HepG2 (cell line): ENCODE measurements around the gene LSM2. TPM values are rescaled to one million over a fixed set of nuclear protein-coding genes. Genes with fewer than 3 reads are reported as not detected.

ENCODE experiments used
- ATAC-seq: fragments of 200-7000 bp; cut with Tn5 transposase; 3 replicates; pipeline ENCODE4 v1.9.1; 2020; ENCODE audit warnings: mild to moderate bottlenecking, moderate library complexity
- BruUV-seq: library from RNA; stranded (reverse); fragments of 400-500 nt; replicated peaks from 2 replicates; lab custom pipeline; 2021; lab: Mats Ljungman, UMichigan
- CTCF ChIA-PET: fragments of 300-600 bp; formaldehyde crosslinking; extraction: SDS; loops from one replicate; lab custom pipeline; 2021; ENCODE audit warnings: low total read pairs, inconsistent platforms, low intra/inter-chr PET ratio; lab: Yijun Ruan, JAX
- POLR2A ChIA-PET: fragments of 350-600 bp; sonication (Branson Sonifier 250); formaldehyde crosslinking; loops from one replicate; lab custom pipeline; 2020; ENCODE audit warnings: antibody characterized with exemption, inconsistent platforms; lab: Yijun Ruan, JAX
- DNase-seq: peaks from one replicate; pipeline ENCODE4 v3.0.0-alpha.2; 2015; ENCODE audit warnings: low spot score
- FAIRE-seq: peaks from 3 replicates; lab custom pipeline; 2011; peaks lifted over from hg19 to GRCh38; lab: Jason Lieb, UNC
- H2AFZ ChIP-seq: one replicate; pipeline ENCODE4 v1.6.1; 2011; ENCODE audit warnings: low read length, inconsistent platforms
- H3K27ac ChIP-seq: fragments of 300-600 bp; 3 replicates; pipeline ENCODE4 v1.8.0; 2011; ENCODE audit warnings: mixed run types, mild to moderate bottlenecking, mixed read lengths, low read length, inconsistent platforms; ENCODE audit not compliant: insufficient read depth; ENCODE audit errors: extremely low read length
- H3K27me3 ChIP-seq, 2 experiments: fragments of 200-600 bp in 1 of 2; 2 replicates in 1 of 2; 3 replicates in 1 of 2; pipeline versions ENCODE4 v1.6.0 to v1.8.0; 2011; ENCODE audit warnings: low read length in 2 of 2, mild to moderate bottlenecking in 2 of 2, moderate library complexity in 2 of 2, inconsistent platforms in 1 of 2; ENCODE audit not compliant: insufficient read depth in 2 of 2, control insufficient read depth in 1 of 2
- H3K36me3 ChIP-seq, 2 experiments: fragments of 200-600 bp in 1 of 2; replicated peaks in 1 of 2; 2 replicates in 1 of 2; 3 replicates in 1 of 2; pipeline versions ENCODE4 v1.5.1 to v1.8.0; 2011; ENCODE audit warnings: low read length in 2 of 2, inconsistent platforms in 1 of 2; ENCODE audit not compliant: insufficient read depth in 2 of 2, control insufficient read depth in 1 of 2
- H3K4me1 ChIP-seq: 2 replicates; pipeline ENCODE4 v1.5.1; 2012; ENCODE audit warnings: low read length, inconsistent platforms; ENCODE audit not compliant: insufficient read depth
- H3K4me2 ChIP-seq: 2 replicates; pipeline ENCODE4 v1.6.0; 2011; ENCODE audit warnings: low read depth, low read length, inconsistent platforms
- H3K4me3 ChIP-seq, 3 experiments: fragments of 200-600 bp in 1 of 3; sonication (generic), shearing (Covaris generic) in 1 of 3; replicated peaks in 1 of 3; 2 replicates each; pipeline ENCODE4 v1.5.1; 2011 to 2016; ENCODE audit warnings: low read length in 3 of 3, inconsistent platforms in 2 of 3, low read depth in 2 of 3, mild to moderate bottlenecking in 2 of 3, control low read depth in 1 of 3, mixed read lengths in 1 of 3; ENCODE audit not compliant: insufficient read depth in 1 of 3
- H3K79me2 ChIP-seq: one replicate; pipeline ENCODE4 v1.6.1; 2011; ENCODE audit warnings: low read length, inconsistent platforms; ENCODE audit not compliant: insufficient read depth
- H3K9ac ChIP-seq: 2 replicates; pipeline ENCODE4 v1.6.0; 2011; ENCODE audit warnings: mild to moderate bottlenecking, low read depth, low read length, inconsistent platforms; ENCODE audit not compliant: insufficient read depth
- H3K9me3 ChIP-seq: 2 replicates; pipeline ENCODE4 v1.5.1; 2012; ENCODE audit warnings: mild to moderate bottlenecking, low read length
- H4K20me1 ChIP-seq: 2 replicates; pipeline ENCODE4 v1.6.0; 2011; ENCODE audit warnings: inconsistent platforms, mild to moderate bottlenecking, low read length, moderate library complexity; ENCODE audit not compliant: insufficient read depth
- AGO1 ChIP-seq: fragments of 200-400 bp; formaldehyde crosslinking; IDR thresholded peaks from 2 replicates; pipeline ENCODE4 v1.6.1; 2017; ENCODE audit warnings: mild to moderate bottlenecking, low read depth, low read length, moderate library complexity; ENCODE audit not compliant: poor library complexity, severe bottlenecking
- BORCS8-MEF2B ChIP-seq: sonication (generic); formaldehyde crosslinking; IDR thresholded peaks from 2 replicates; pipeline ENCODE4 v1.8.0; 2022; ENCODE audit warnings: mild to moderate bottlenecking, missing genetic modification reagents
- DNMT3B ChIP-seq: conservative IDR thresholded peaks from 2 replicates; pipeline ENCODE4 v1.6.1; 2016; ENCODE audit warnings: missing biosample characterization, control low read depth
- GFI1 ChIP-seq: sonication (generic); formaldehyde crosslinking; IDR thresholded peaks from 2 replicates; pipeline ENCODE4 v1.5.0; 2020; ENCODE audit warnings: missing genetic modification reagents, mild to moderate bottlenecking, borderline replicate concordance
- HDAC2 ChIP-seq: sonication (generic); formaldehyde crosslinking; IDR thresholded peaks from 2 replicates; pipeline ENCODE4 v1.4.0; 2020; ENCODE audit warnings: missing genetic modification reagents
- MEF2D ChIP-seq: sonication (generic); formaldehyde crosslinking; IDR thresholded peaks from 2 replicates; pipeline ENCODE4 v1.5.1; 2020; ENCODE audit warnings: mild to moderate bottlenecking, missing genetic modification reagents
- NFE2L1 ChIP-seq: sonication (generic); formaldehyde crosslinking; IDR thresholded peaks from 2 replicates; pipeline ENCODE4 v1.4.0; 2020; ENCODE audit warnings: missing genetic modification reagents, mild to moderate bottlenecking, borderline replicate concordance
- NKX3-1 ChIP-seq: sonication (generic); formaldehyde crosslinking; IDR thresholded peaks from 2 replicates; pipeline ENCODE4 v1.5.0; 2020; ENCODE audit warnings: missing genetic modification reagents
- ONECUT2 ChIP-seq: sonication (generic); formaldehyde crosslinking; IDR thresholded peaks from 2 replicates; pipeline ENCODE4 v1.4.0; 2020; ENCODE audit warnings: missing genetic modification reagents
- PBX2 ChIP-seq: IDR thresholded peaks from 2 replicates; pipeline ENCODE4 v1.6.1; 2016; ENCODE audit warnings: control low read depth
- POLR2G ChIP-seq: fragments of 200-400 bp; formaldehyde crosslinking; IDR thresholded peaks from 2 replicates; pipeline ENCODE4 v1.6.1; 2018; ENCODE audit warnings: mild to moderate bottlenecking, low read depth, low read length, moderate library complexity
- RBAK ChIP-seq: sonication (generic); formaldehyde crosslinking; IDR thresholded peaks from 2 replicates; pipeline ENCODE4 v1.5.1; 2020; ENCODE audit warnings: mild to moderate bottlenecking, missing genetic modification reagents
- SMYD3 ChIP-seq: sonication (generic); formaldehyde crosslinking; IDR thresholded peaks from 2 replicates; pipeline ENCODE4 v1.8.1; 2023; ENCODE audit warnings: mild to moderate bottlenecking, missing genetic modification reagents
- SPEN ChIP-seq: sonication (generic); formaldehyde crosslinking; IDR thresholded peaks from 2 replicates; pipeline ENCODE4 v1.5.1; 2020; ENCODE audit warnings: low read depth, mild to moderate bottlenecking, missing genetic modification reagents
- TGIF2 ChIP-seq: IDR thresholded peaks from 2 replicates; pipeline ENCODE4 v1.6.1; 2016; ENCODE audit warnings: control low read depth, missing compliant biosample characterization
- ZNF263 ChIP-seq: sonication (generic); formaldehyde crosslinking; IDR thresholded peaks from 2 replicates; pipeline ENCODE4 v1.4.0; 2020; ENCODE audit warnings: missing genetic modification reagents
- ZNF296 ChIP-seq: sonication (generic); formaldehyde crosslinking; conservative IDR thresholded peaks from 2 replicates; pipeline ENCODE4 v1.5.0; 2020; ENCODE audit warnings: mild to moderate bottlenecking, missing genetic modification reagents
- ZNF430 ChIP-seq: sonication (generic); formaldehyde crosslinking; IDR thresholded peaks from 2 replicates; pipeline ENCODE4 v1.9.0; 2021; ENCODE audit warnings: mild to moderate bottlenecking, missing genetic modification reagents
- ZNF605 ChIP-seq: sonication (generic); formaldehyde crosslinking; IDR thresholded peaks from 2 replicates; pipeline ENCODE4 v1.8.0; 2022; ENCODE audit warnings: mild to moderate bottlenecking, missing genetic modification reagents
- WGBS: methylation state at CpG from one replicate; pipeline ENCODE4 v1.1.6; 2017; ENCODE audit warnings: low lambda C conversion rate; 5-methylcytosine and 5-hydroxymethylcytosine counted together
- in situ Hi-C: cut with HindIII; loops from 2 replicates; pipeline ENCODE4 v1.10.0; 2017; ENCODE audit warnings: low pct_unique_long_range_greater_than_20kb; ENCODE audit not compliant: extremely low pct_ligation_motif_present
- intact Hi-C: fragments of 100-400 bp; cut with micrococcal nuclease; formaldehyde crosslinking; loops from one replicate; pipeline ENCODE4 v1.10.0; 2022; ENCODE audit not compliant: unreplicated experiment
- polyA plus RNA-seq, 8 experiments: library from polyadenylated mRNA; depleted of rRNA in 3 of 8; stranded (reverse) in 7 of 8; unstranded in 1 of 8; fragments of >200 nt; fragmentation: Illumina TruSeq in 4 of 8; extraction: Trizol in 4 of 8; gene quantifications; 2 replicates each; pipeline versions ENCODE4 v1.2.1 to v1.2.3, GENCODE V29; 2011 to 2016; ENCODE audit warnings: low read depth in 4 of 8, missing spikeins in 1 of 8, mixed read lengths in 1 of 8; ENCODE audit not compliant: insufficient read depth in 1 of 8
- total RNA-seq, 5 experiments: library from RNA; depleted of rRNA; stranded (reverse); fragments of >200 nt; fragmentation: Illumina TruSeq; extraction: Trizol; gene quantifications; 2 replicates each; pipeline ENCODE4 v1.2.3, GENCODE V29; 2016; ENCODE audit warnings: low read depth in 1 of 5
- TF ChIP-seq, protein P1 (sequence below): sonication (generic); formaldehyde crosslinking; IDR thresholded peaks from 2 replicates; pipeline ENCODE4 v1.5.0; 2020; ENCODE audit warnings: mild to moderate bottlenecking, missing genetic modification reagents, moderate library complexity

Gene LSM2
- total and polyA plus RNA-seq, 2 of the 13 experiments (the other 11 are each of a cell fraction or from before 2014, with no cell fraction given) = 69.4 to 90.5 TPM

DNA sequence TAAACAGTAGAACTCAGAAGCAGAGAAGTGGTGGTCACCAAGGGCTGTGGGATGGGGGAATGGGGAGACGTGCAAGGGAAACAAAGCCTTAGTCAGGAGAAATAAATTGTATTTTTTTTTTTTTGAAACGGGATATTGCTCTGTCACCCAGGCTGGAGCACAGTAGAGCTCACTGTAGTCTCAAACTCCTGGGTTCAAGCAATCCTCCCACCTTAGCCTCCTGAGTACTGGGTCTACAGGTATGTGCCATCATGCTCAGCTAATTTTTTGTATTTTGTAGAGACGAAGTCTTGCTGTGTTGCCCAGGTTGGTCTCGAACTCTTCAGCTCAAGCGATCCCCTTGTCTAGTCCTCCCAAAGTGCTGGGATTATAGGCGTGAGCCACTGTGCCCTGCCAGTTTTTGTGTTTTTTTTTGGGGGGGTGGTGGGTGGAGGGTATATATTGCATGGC lies 24.1 kb upstream of the LSM2 start:
- H3K9me3 ChIP-seq = no peaks in the 10 kb centered on the region
- no TSS peak for BruUV-seq
- POLR2A ChIA-PET = interaction anchor here (0.7 to 15.7 kb wide), 28 partner anchors 8 to 187 kb away, joined by 3 to 264 read pairs (median 6); partner anchors contain the start of genes BAG6, CFB, CLIC1 and DDAH2
- peak overlapping the region; percentile 94 for H3K4me2 ChIP-seq
- intact Hi-C loops = loop anchor here (1.0 to 10.0 kb wide), 6 partner anchors 36 to 164 kb away; partner anchors contain the start of genes CSNK2B, EHMT2, LY6G5B and NELFE
- ATAC-seq (no peak), FAIRE-seq (no peak), DNase-seq (no peak)
- peaks cover 47% of the 10 kb centered on the region for H3K79me2 ChIP-seq
- peaks cover 0 to 2% of the 10 kb centered on the region in 2 experiments; a peak in 1 of 5 replicates for H3K27me3 ChIP-seq
- H3K36me3 ChIP-seq = no peaks in the 10 kb centered on the region
- peaks cover 6% of the 10 kb centered on the region for H4K20me1 ChIP-seq
- H3K9ac ChIP-seq = peak overlapping the region; percentile 81
- no peak overlapping the region for H2AFZ ChIP-seq
- CTCF ChIA-PET = interaction anchor here (1.2 to 2.2 kb wide), 3 partner anchors 33 to 58 kb away, joined by 3 to 16 read pairs (median 10); no protein-coding TSS in a partner anchor
- peak overlapping the region; percentile 80 to 99 (median 97) for H3K4me3 ChIP-seq
- peak overlapping the region; percentile 68 for H3K27ac ChIP-seq
- 36% methylated on average over 6 of the region's 6 CpGs for WGBS
- H3K4me1 ChIP-seq = peaks cover 34% of the 10 kb centered on the region
- in situ Hi-C loops = loop anchor here (5.0 kb wide), 1 partner anchor 59 kb away; no protein-coding TSS in a partner anchor
- peak; percentile 61; the same call in 1 of the 2 replicates for TF ChIP-seq ZNF263 (CRISPR knock-in tag)
- TF ChIP-seq AGO1 = peak; percentile 24
- TF ChIP-seq NFE2L1 (CRISPR knock-in tag) = no peak
- no peak for TF ChIP-seq SMYD3
- TF ChIP-seq HDAC2 (CRISPR knock-in tag) = peak; percentile 10; the same call in 1 of the 2 replicates
- TF ChIP-seq, protein P1, sequence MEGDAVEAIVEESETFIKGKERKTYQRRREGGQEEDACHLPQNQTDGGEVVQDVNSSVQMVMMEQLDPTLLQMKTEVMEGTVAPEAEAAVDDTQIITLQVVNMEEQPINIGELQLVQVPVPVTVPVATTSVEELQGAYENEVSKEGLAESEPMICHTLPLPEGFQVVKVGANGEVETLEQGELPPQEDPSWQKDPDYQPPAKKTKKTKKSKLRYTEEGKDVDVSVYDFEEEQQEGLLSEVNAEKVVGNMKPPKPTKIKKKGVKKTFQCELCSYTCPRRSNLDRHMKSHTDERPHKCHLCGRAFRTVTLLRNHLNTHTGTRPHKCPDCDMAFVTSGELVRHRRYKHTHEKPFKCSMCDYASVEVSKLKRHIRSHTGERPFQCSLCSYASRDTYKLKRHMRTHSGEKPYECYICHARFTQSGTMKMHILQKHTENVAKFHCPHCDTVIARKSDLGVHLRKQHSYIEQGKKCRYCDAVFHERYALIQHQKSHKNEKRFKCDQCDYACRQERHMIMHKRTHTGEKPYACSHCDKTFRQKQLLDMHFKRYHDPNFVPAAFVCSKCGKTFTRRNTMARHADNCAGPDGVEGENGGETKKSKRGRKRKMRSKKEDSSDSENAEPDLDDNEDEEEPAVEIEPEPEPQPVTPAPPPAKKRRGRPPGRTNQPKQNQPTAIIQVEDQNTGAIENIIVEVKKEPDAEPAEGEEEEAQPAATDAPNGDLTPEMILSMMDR = no peak
- TF ChIP-seq SPEN = 0 out of 2 replicates have a peak, but pooled peaks have one; percentile 10
- TF ChIP-seq POLR2G = 0 out of 2 replicates have a peak, but pooled peaks have one; percentile 20
- no peak for TF ChIP-seq PBX2 (CRISPR knock-in tag)
- 0 out of 2 replicates have a peak, but pooled peaks have one; percentile 31 for TF ChIP-seq NKX3-1 (CRISPR knock-in tag)
- 0 out of 2 replicates have a peak, but pooled peaks have one; percentile 10 for TF ChIP-seq RBAK (CRISPR knock-in tag)
- 0 out of 2 replicates have a peak, but pooled peaks have one; percentile 37 for TF ChIP-seq ZNF296 (CRISPR knock-in tag)
- 0 out of 2 replicates have a peak, but pooled peaks have one; percentile 43 for TF ChIP-seq MEF2D (CRISPR knock-in tag)
- TF ChIP-seq GFI1 = 0 out of 2 replicates have a peak, but pooled peaks have one; percentile 3
- 0 out of 2 replicates have a peak, but pooled peaks have one; percentile 32 for TF ChIP-seq TGIF2 (CRISPR knock-in tag)
- peak; percentile 44; the same call in 1 of the 2 replicates for TF ChIP-seq ZNF605
- peak; percentile 49; the same call in 1 of the 2 replicates for TF ChIP-seq DNMT3B (CRISPR knock-in tag)
- no peak for TF ChIP-seq ONECUT2 (CRISPR knock-in tag)
- TF ChIP-seq BORCS8-MEF2B = no peak
- TF ChIP-seq ZNF430 (CRISPR knock-in tag) = 0 out of 2 replicates have a peak, but pooled peaks have one; percentile 44
